ENCODE results near the gene MAP3K8.

MAP3K8 gene

DNA sequence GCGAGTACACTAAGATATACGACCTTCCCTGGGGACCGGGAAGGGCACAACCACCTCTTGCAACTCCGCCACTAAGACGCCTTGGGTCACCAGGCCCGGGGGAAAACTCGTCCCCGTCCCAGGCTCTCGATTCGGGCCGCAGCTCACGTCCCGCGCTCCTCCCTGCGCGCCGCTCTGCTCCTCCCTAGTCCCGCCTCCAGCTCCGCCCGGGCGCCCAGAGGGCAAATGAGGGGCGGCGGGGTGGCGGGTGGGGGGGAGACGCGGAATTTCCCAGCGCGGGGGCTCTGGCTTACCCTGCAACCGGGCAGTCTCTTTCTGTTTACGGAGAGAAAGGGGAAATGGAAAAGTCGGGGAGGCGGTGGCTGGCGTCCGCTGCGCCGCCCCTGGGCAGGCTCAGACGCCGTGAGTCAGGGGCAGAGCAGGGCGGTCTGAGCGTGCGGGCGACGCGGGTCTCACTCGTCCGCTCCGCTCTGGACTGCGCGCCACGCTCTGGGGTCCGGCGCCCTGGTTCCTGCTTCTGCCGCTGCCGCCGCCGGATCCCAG, at the start of gene MAP3K8:
TSS of gene MAP3K8 (plus strand) at position 455 of the 543 bp plus-strand sequence. CDS start 4,755 bp downstream, outside the sequence.
- peak; percentile 47 for DNase-seq

DNA sequence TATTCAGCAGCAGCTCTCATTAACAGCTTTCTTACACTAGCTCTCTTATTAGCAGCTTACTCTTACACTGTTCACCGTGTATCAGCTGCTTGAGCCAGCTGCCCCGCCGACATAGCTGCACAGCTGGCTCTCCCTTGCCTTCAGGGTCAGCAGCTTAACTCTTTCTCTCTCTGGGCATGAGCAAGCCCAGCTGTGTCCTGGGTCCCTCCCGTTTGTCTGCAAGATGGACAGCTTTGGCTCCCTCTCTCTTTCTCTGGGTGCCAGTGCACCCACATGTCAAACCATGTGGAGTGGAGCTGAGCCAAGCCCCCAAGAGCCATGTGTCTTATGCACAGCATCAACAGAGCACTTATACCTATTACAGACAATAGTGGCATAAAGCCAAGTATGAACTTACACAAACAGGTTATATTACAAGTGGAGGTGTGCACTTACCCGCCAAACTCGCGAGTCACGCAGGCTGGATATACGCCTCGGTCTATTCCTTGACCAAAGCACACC, 49.2 kb upstream of the MAP3K8 start:
- peak; percentile 15 for DNase-seq

DNA sequence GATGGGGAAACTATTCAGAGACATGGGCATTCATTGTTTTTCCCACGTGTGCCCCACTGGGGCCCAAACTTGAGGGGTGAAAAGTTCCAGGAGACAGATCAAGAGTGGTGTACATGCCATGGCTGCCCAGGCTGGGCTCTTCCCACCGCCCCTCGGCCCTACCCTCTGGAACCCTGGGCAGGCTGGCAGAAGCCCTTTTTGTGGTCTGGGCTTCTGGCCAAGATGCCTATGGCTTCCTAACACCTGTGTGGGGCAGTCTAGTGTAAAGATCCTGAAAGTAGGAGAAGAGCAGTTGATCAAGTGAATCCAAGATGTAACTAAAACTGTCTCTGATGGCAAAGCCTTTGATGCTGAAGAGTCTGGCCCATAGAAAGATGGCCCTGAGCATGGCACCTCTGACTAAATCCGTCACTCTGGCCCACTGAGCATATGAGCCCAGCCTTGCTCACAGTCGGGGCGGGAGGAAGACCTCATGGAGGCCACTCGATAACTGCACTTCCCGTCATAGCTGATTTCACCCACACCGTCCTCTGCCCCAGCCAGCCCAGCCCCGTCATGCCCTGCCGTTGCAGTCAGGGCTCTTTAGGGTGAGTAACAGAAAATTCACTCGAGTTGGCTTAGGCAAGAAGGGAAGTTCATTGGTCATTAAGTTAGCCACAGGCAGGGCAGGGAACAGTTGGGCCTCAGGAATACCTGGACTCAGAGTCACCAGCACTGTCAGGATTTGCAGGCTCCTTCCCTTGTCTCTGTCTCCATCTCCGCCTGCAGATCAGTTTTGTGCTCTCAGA, 47.0 kb upstream of the MAP3K8 start:
- no peak for DNase-seq

DNA sequence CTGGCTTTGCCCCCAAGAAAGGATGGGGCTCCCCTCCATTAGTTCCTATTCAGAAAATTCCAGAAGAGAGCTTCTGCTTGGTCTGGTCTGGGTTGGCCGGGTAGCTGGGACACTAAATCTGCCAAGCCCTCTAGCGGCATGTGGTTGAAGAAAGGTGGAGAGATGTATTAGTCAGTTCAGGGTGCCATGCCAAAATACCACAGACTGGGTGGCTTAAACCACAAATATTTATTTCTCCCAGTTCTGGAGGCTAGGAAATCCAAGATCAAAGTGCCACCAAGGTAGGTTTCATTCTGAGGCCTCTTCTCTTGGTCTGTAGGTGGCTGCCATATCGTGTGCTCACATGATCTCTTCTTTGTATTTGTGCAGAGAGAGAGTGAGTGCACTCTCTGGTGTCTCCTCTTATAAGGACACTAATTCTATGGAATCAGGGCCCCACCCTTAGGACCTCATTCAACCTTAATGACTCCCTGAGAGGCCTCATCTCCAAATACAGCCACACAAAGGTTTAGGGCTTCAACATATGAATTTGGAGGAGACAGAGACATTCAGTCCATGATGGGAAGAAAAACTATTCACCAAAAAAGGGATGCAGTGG, 46.2 kb upstream of the MAP3K8 start:
- DNase-seq = no peak

DNA sequence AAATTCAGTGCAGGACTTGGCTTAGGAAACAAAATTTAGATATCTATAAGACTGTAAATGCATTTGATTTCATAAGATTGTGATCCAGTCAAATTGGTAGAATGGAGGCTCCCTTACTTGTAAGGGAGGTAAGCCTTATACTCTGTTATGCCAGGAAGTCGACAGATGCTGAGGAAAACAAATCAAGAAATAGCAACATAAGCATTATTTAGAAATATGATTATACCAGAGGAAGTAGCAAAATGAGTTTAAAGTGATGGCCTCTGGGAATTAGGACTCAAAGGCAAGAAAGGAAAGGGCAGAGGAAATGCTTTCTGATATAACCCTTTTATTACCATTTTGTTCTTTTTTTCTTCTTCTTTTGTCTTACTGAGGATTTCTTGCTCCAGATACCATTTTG, 44.4 kb upstream of the MAP3K8 start:
- DNase-seq = no peak

DNA sequence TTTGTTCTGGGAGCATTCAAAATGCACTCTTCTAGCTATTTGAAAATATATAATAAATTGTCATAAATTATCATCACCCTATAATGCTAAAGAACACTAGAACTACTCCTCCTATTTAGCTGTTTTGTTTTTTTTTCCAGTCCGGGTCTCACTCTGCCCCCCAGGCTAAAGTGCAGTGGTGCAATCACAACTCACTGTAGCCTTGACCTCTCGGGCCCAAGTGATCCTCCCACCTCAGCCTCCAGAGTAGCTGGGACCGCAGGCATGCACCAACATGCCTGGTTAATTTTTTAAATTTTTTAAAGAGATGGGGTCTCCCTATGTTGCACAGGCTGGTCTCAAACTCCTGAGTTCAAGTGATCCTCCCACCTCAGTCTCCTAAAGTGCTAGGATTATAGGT, 43.8 kb upstream of the MAP3K8 start:
- DNase-seq = no peak

DNA sequence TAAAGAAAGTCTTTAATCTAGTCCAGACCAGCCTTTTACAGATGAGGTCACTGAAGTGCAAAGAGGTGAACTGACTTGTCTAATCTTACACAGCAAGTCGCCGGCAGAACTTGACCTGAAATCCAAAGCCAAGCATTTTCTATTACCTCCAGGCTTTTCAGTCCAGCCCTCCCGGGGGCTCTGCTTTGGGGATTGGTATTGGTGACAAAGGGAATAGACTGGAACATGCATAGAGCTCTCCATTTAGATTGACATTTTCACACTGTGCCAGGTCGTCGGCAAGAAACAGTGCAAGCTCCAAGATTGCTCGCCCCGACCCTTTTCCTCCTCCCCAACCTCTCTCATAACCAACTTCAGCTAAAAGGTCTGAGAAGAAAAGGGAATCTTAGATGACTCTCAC, 42.7 kb upstream of the MAP3K8 start:
- DNase-seq = no peak

DNA sequence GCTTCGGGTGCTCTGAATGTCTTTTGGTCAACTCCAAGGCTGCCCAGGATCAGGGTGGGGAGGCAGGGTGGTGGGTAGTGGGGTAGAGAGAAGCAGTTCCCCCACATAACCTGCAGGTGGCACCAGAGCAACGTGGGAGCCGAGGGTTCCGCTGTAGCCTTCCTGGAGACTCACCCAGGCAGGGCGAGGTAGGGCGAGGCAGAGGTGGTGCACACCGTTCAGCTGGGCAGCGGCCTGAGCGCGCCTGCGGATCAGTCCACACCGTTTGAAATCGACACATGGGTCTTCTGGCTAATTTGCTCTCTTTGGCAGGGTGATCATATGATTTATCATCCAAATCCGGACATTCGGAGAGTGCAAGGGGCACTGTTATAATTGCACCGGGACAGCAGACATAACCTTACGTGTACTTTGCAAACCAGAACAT, 41.4 kb upstream of the MAP3K8 start:
- DNase-seq = peak; percentile 38

DNA sequence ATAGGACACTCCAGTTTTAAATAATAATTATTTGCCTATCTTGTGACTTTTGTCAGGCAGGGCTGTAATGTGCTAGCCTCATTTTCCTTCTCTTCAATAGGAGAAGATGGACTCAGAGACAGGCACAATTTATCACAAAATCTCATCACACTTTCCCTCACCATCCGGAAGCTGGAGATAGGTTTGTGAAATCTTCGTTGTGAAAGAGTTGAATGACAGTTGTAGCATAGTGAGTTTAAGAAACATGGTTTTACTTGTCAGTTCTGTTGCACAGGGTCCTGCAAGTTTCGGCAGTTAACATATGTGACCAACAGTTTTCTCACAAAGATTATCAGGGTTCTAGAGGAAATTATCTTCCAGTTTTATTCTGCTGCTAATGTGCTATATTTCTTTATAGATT, 37.7 kb upstream of the MAP3K8 start:
- DNase-seq = no peak

DNA sequence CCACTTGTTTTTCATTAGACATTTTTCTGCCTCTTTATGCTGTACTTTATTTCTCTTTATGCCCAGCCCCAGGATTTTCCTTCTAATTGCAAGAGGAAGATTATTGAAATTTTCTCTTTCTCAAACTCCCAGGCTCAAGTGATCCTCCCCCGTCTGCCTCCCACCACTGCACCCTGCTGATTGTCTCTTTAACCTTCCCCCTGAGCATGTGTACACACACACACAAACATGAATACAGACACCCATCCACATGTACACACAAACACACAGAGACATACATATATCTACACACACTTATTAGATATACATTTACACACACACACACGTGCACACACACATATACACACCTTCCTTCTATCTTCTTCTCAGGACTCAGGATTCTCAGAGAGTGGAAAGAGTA, 37.3 kb upstream of the MAP3K8 start:
- DNase-seq = no peak

DNA sequence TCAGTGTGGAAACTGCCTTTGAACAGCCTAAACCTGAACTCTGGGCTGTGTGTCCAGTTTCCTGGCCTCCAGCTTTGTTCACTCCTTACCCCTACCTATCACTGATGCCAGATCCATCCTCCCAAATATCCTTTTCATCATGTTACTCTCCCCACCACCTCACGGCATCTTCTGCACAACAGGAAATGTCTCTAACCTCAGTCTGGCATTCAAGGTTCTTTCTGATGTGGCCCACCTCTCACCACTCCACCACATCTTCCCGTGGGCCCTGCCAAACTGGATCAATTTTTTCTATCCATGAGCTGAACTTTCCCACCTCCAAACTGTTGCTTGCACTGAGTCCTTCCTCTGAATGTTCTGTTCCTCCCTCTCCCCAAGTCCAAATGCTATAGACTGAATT, 35.8 kb upstream of the MAP3K8 start:
- DNase-seq = no peak

DNA sequence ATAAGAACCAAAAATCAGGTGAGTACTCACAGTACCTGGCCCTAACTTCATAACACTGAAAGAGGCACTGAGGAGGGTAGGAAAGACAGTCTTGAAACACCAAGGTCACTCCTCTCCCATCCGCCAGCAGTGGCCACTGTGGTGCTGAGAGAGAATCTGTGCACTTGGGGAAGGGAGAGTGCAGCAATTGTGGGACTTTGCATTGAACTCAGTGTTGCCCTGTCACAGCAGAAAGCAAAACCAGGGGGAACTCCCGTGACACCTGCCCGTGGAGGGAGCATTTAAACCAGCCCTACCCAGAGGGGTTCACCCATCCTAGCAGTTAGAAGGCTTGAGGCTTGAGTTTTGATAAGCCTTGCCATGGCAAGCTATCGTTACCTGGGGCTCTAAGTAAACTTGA, 35.2 kb upstream of the MAP3K8 start:
- DNase-seq = no peak

DNA sequence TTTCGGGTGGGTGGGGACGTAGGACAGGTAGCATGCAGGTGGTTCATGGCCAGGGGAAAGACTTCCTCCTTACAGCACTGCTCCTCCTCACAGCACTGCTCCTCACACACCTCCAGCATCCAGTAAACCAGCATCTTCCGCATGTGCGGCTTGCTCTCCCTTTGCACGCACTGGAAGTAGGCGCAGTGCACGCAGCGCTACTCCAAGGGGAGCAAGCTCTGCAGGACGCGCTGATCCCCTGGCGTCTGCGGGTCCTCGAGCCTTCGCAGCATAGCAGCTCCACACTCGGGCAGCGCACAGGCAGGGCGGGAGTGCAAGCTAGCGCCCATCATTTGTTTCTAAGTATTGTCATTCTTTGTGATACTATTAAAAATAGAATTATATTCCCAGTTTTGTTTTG, 30.5 kb upstream of the MAP3K8 start:
- DNase-seq = no peak

DNA sequence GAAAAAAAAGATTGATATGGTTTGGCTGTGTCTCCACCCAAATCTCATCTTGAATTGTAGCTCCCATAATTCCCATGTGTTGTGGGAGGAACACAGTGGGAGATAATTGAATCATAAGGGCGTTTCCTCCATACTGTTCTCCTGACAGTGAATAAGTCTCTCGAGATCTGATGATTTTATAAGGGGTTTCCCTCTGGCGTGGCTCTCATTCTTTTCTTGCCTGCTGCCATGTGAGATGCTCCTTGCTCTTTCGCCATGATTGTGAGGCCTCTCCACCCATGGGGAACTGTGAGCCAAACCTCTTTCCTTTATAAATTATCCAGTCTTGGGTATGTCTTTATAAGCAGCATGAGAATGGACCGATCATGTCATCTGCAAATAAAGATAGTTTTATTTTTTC, 29.4 kb upstream of the MAP3K8 start:
- DNase-seq = no peak

DNA sequence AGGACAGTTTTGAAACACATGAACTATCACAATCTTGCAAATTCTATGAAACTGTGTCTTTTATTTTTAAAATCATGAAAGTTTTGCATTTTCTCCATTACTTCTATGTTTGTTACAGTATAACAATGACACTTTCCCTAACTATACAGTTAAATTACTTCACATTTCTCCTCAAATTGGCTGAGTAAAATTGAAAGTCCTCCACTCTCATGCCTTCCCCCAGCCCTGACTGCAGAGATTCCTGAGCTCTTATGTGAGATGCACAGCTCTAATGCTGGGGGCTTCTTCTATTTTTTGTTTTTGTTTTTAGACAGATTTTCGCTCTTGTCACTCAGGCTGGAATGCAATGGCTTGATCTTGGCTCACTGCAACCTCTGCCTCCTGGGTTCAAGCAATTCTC, 22.7 kb upstream of the MAP3K8 start:
- no peak for DNase-seq

DNA sequence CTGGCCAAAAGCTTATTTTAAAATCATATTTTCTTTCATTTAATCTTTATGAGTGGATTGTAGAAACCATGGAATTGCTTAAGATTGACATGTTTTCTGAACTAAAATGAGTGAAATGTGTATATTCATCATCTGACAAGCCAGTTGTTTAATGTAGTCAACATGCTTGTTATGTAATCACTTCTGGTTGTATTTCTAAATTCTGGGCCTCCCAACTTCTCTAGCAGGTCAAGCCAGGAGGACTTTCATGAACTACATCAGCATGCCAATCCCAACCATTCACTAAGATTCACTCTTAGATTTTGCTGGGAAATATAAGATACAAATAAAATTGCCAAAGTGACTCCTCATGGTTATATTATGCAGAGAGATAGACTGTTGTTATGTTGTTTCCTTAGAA, 21.1 kb upstream of the MAP3K8 start:
- DNase-seq = no peak

DNA sequence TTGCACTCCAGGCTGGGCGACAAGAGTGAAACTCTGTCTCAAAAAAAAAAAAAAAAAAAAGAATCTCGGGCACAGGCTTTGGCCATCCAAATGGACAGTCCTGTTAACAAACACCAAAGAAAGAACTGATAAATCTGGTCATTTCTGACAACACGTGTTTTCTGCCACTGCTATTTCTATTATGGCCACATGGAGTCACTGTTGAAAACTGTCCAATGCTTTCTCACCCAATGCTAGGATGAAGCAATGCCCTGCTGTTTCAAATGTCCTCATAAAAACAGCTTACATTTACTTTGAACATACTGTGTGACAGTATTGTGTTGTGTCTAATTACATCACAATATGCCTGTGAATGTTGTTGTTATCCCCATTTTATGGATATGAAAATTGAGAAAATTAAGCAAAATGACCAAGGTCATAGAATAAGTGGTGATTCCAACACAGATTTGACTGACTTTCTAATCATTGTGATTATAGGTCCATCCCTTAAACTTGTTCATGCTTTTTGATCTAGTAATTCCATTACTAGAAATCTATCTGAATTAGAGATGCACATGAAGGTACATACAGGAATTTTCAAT, 19.9 kb upstream of the MAP3K8 start:
- peak; percentile 12 for DNase-seq

DNA sequence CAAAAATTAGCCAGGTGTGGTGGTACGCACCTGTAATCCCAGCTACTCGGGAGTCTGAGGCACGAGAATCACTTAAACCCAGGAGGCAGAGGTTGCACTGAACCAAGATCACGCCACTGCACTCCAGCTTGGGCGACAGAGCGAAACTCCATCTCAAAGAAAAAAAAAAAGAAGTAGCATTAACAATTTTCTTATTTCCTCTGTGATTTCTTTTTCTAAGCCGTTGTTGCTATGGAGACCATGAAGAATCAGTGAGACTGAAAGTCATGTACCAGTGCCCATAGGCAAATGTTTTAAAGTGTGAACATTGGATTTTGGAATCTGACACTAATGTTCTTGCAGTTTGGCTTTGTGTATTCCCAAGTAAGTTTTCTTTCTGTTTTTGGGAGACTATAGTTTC, 18.4 kb upstream of the MAP3K8 start:
- no peak for DNase-seq

DNA sequence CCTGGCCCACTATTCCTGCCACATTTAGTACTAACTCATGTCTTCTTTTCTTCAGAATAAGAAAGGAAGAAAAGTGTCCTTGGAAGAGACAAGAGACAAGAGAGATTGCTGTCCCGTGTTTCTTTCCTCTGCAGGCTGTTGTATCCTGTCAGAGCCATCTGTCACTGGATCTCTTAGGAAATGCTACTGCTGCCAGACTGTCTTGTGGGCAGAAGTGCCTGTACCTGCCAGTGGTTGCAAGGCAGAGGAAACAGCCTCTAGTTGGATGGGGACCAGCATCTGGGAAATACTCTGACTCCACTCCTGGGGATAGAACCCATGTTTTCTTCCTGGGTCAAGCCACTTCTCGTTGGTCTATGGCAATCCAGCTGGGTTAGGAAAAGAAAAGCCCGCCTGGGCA, 16.7 kb upstream of the MAP3K8 start:
- no peak for DNase-seq

DNA sequence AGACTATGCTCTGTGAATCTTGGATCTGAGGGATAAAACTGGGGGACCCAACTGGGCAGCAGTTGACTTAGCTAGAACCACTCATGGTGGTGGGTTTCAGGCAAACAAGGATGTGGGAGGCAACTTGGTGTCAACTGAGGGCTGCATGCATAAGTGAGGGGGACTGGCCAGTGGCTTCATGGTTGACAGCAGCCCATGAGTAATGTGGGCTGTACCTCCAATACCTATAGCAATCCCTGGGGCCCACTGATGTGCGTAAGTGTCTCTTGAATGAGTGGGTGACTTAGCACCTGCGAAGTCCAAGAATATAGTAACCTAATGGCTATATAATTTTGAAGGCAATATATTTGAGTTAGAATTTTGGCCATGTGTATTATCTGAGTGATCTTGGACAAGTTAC, 13.7 kb upstream of the MAP3K8 start:
- DNase-seq = no peak

DNA sequence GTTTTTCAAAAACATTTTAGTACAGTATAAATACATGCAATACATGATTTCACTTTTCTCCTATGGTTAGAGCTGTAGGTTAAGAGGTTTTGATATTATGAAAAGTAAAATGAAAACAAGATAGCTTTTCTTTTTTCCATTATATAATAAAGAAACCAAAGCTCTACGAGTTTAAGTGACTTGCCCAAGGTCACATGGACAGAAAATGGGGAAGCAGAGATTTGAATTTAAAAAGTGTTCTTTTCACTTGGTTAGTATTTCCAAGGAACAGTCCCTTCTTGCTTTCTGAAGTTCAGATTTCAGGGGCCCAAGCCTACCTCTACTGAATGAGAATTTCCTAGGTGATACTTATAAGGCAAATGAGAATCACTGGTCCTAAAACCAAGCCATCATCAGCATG, 13.2 kb upstream of the MAP3K8 start:
- no peak for DNase-seq

DNA sequence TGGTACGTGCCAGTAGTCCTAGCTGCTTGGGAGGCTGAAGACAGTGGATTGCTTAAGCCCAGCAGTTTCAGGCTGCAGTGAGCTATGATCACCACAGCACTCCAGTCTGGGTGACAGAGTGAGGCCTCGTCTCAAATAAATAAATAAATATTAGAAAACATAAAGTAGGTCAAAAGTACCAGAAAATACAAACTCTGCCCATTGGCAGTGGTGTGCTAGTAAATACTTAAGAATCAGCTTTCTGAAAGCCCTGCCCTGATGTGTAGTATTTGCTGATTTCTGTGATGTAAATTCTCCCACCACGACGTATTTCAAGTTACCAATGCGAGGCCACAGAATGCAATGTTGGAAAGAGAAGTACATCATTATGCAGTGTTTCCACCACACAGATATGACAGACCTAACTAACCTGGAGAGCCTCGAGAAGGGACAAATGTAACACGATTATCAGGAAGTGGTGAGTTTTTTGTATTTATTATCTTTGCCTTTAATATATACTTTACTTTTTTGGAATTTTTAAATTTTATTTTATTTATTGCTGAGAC, 11.8 kb upstream of the MAP3K8 start:
- no peak for DNase-seq

DNA sequence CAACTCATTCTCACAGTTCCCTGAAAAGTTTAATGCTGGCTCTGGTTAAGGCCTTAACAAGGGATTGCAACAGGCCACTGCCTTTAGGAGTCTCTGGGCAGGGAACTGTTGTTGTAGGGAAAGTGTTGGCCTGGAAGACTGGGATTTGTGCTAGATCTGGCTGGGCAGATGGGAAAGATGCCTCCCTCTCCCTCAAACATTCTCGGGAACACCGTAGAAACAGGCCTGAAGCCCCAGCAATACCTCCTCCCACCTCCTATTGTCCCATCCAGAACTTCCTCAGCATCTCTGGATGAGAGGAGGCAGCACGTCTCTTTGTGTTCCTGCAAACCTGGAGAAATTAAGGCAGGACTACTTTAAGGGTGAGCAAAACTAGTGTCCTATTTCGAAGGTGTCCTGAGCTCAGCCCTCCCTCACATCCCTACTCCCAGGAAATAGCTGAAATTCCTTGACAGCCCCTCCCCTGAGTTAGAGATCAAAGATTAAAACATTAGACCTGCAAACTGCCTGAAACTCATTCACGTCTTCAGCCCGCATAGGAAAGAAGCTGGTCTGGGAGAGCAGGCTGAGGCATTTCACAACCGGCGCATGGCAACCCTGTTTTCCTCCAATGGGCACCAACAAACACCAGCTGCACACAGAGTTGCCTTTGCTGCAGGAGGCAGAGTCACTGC, 10.9 kb upstream of the MAP3K8 start:
- no peak for DNase-seq
